IPS DF 6.9 (cell line): ENCODE measurements around the gene PCDHB6.
"Not testable (repeated sequence)": the region's sequence is repeated elsewhere in the genome, so short reads cannot be mapped to it uniquely, and the experiment has no call there.

Source experiments
- DNase-seq: peaks from one replicate; pipeline ENCODE4 v3.0.0-alpha.2; 2013; ENCODE audit warnings: low read depth, low spot score
- H3K27ac ChIP-seq: one replicate; pipeline ENCODE4 v1.5.1; 2013; ENCODE audit warnings: low read length, control low read depth
- H3K27me3 ChIP-seq: 2 replicates; pipeline ENCODE4 v1.6.1; 2013; ENCODE audit warnings: mild to moderate bottlenecking, low read length; ENCODE audit not compliant: control insufficient read depth, insufficient read depth
- H3K36me3 ChIP-seq: 2 replicates; pipeline ENCODE4 v1.6.1; 2013; ENCODE audit warnings: low read length; ENCODE audit not compliant: control insufficient read depth, insufficient read depth
- H3K4me1 ChIP-seq: 2 replicates; pipeline ENCODE4 v1.6.1; 2013; ENCODE audit warnings: low read length; ENCODE audit not compliant: control insufficient read depth, insufficient read depth
- H3K4me3 ChIP-seq: 2 replicates; pipeline ENCODE4 v1.5.1; 2013; ENCODE audit warnings: mild to moderate bottlenecking, low read length
- H3K9me3 ChIP-seq: 2 replicates; pipeline ENCODE4 v1.6.1; 2013; ENCODE audit warnings: low read length, inconsistent platforms; ENCODE audit not compliant: control insufficient read depth, insufficient read depth
- WGBS: extraction: QIAGEN DNeasy Blood & Tissue Kit; methylation state at CpG from one replicate; pipeline ENCODE4 v1.1.7; 2013; ENCODE audit warnings: mixed read lengths, missing lambda C conversion rate; ENCODE audit not compliant: insufficient read length, insufficient coverage; 5-methylcytosine and 5-hydroxymethylcytosine counted together

Gene PCDHB6

GRCh38 chr5:141127305-141127704 is 22.6 kb upstream of the PCDHB6 start:
- DNase-seq: no peak
- Histone ChIP-seq H3K9me3 (no peaks in the 10 kb centered on the region), H3K36me3 (no peaks in the 10 kb centered on the region), H3K27me3 (no peaks in the 10 kb centered on the region), H3K27ac (no peak overlapping the region), H3K4me3 (no peak overlapping the region), H3K4me1 (no peaks in the 10 kb centered on the region)
- no CpG with 5 or more reads among the region's 1 CpG for WGBS

GRCh38 chr5:141135030-141135717 is 14.7 kb upstream of the PCDHB6 start, which contains the start of gene PCDHB5:
Gene PCDHB5, plus strand, starts transcription at chr5:141135206. Its CDS starts 229 bp downstream, at chr5:141135435.
- Histone ChIP-seq H3K36me3 (no peaks in the 10 kb centered on the region), H3K27ac (no peak within 1 kb of the TSS), H3K27me3 (no peaks in the 10 kb centered on the region), H3K4me1 (no peaks in the 10 kb centered on the region), H3K4me3 (no peak within 1 kb of the TSS), H3K9me3 (no peaks in the 10 kb centered on the region)
- WGBS: no CpG with 5 or more reads among the region's 22 CpGs
- DNase-seq: no peak

GRCh38 chr5:141135718-141136266 is 14.1 kb upstream of the PCDHB6 start:
- Histone ChIP-seq H3K4me1 (no peaks in the 10 kb centered on the region), H3K27me3 (no peaks in the 10 kb centered on the region), H3K27ac (no peak overlapping the region), H3K36me3 (no peaks in the 10 kb centered on the region), H3K4me3 (no peak overlapping the region), H3K9me3 (no peaks in the 10 kb centered on the region)
- DNase-seq: no peak
- no CpG with 5 or more reads among the region's 19 CpGs for WGBS

GRCh38 chr5:141137346-141137745 is 12.5 kb upstream of the PCDHB6 start:
- H3K9me3 ChIP-seq, H3K36me3 ChIP-seq, DNase-seq, H3K27me3 ChIP-seq, H3K27ac ChIP-seq, H3K4me1 ChIP-seq, H3K4me3 ChIP-seq: not testable (repeated sequence)
- WGBS: no CpG with 5 or more reads among the region's 34 CpGs

GRCh38 chr5:141150224-141150992 is 551 bp downstream of the PCDHB6 start:
- Histone ChIP-seq H3K36me3 (no peaks in the 10 kb centered on the region), H3K4me3 (no peak overlapping the region), H3K27me3 (no peaks in the 10 kb centered on the region), H3K4me1 (no peaks in the 10 kb centered on the region), H3K27ac (no peak overlapping the region), H3K9me3 (no peaks in the 10 kb centered on the region)
- no CpG with 5 or more reads among the region's 33 CpGs for WGBS
- no peak for DNase-seq

- WGBS: no CpG with 5 or more reads among the region's 13 CpGs
- no peak for DNase-seq
These were observed 1.1 kb downstream of the PCDHB6 start for GRCh38 chr5:141150993-141151325.

GRCh38 chr5:141151632-141152031 is 1.8 kb downstream of the PCDHB6 start:
- not testable (repeated sequence) for H3K27me3 ChIP-seq, DNase-seq, H3K4me3 ChIP-seq, H3K27ac ChIP-seq, H3K4me1 ChIP-seq, H3K9me3 ChIP-seq, H3K36me3 ChIP-seq
- no CpG with 5 or more reads among the region's 41 CpGs for WGBS

More at GRCh38 chr5:141150993-141151325, 1.1 kb downstream of the PCDHB6 start:
- Histone ChIP-seq H3K27ac (no peak overlapping the region), H3K4me1 (no peaks in the 10 kb centered on the region), H3K27me3 (no peaks in the 10 kb centered on the region), H3K36me3 (no peaks in the 10 kb centered on the region), H3K4me3 (no peak overlapping the region), H3K9me3 (no peaks in the 10 kb centered on the region)

GRCh38 chr5:141152096-141152495 is 2.2 kb downstream of the PCDHB6 start:
- H3K36me3 ChIP-seq, H3K27me3 ChIP-seq, DNase-seq, H3K4me3 ChIP-seq, H3K9me3 ChIP-seq, H3K27ac ChIP-seq, H3K4me1 ChIP-seq: not testable (repeated sequence)
- WGBS: no CpG with 5 or more reads among the region's 36 CpGs

- Histone ChIP-seq H3K4me1 (no peaks in the 10 kb centered on the region), H3K27me3 (no peaks in the 10 kb centered on the region), H3K9me3 (no peaks in the 10 kb centered on the region), H3K27ac (no peak overlapping the region), H3K4me3 (no peak overlapping the region), H3K36me3 (no peaks in the 10 kb centered on the region)
- no peak for DNase-seq
- no CpG with 5 or more reads among the region's 21 CpGs for WGBS
These were observed 5.9 kb downstream of the PCDHB6 start for GRCh38 chr5:141155540-141156374.

- not testable (repeated sequence) for H3K9me3 ChIP-seq, H3K36me3 ChIP-seq, H3K4me1 ChIP-seq, DNase-seq, H3K27me3 ChIP-seq, H3K27ac ChIP-seq, H3K4me3 ChIP-seq
- WGBS: no CpG with 5 or more reads among the region's 38 CpGs
These were observed 7.5 kb downstream of the PCDHB6 start for GRCh38 chr5:141157356-141157755.
